Activated T-cell treated with anti-CD3 and anti-CD28 coated beads, Interleukin-2, amount 50 U/mL, for 72 hours (primary cell): Measurements from ENCODE around the gene DNAJB13. TPM values are rescaled to one million over a fixed set of nuclear protein-coding genes. Genes with fewer than 3 reads are reported as not detected.

Experiments
- ATAC-seq, 2 donors: fragments of 150-1000 bp; cut with Tn5 transposase; replicated peaks in 1 of 2; 2 replicates each; pipeline ENCODE4 v1.10.0; 2021; ENCODE audit warnings: moderate library complexity in 2 of 2, mild to moderate bottlenecking in 1 of 2
- DNase-seq, 2 donors: peaks; one replicate each; pipeline ENCODE4 v3.0.0; 2021 to 2022; ENCODE audit warnings: mixed read lengths in 1 of 2
- H3K27ac Mint-ChIP-seq: one replicate; pipeline ENCODE4 v1.8.0; 2022; ENCODE audit warnings: mild to moderate bottlenecking, moderate library complexity, mixed read lengths
- H3K27me3 Mint-ChIP-seq: one replicate; pipeline ENCODE4 v1.8.0; 2022; ENCODE audit warnings: low read depth, mixed read lengths
- H3K36me3 Mint-ChIP-seq, 2 donors: one replicate each; pipeline ENCODE4 v1.8.0; 2022; ENCODE audit warnings: mixed read lengths in 2 of 2, mild to moderate bottlenecking in 1 of 2; ENCODE audit not compliant: insufficient read depth in 2 of 2
- H3K4me1 Mint-ChIP-seq: one replicate; pipeline ENCODE4 v1.8.0; 2022; ENCODE audit warnings: low read depth, mixed read lengths
- H3K4me3 Mint-ChIP-seq, 2 donors: one replicate each; pipeline ENCODE4 v1.8.0; 2022; ENCODE audit warnings: mild to moderate bottlenecking in 2 of 2, mixed read lengths in 2 of 2, moderate library complexity in 2 of 2
- H3K9me3 Mint-ChIP-seq, 2 donors: one replicate each; pipeline ENCODE4 v1.8.0; 2022; ENCODE audit warnings: mixed read lengths in 2 of 2
- total RNA-seq, 2 donors: library from RNA; stranded (reverse); gene quantifications; one replicate each; pipeline ENCODE4 v1.2.3, GENCODE V29; 2022

DNAJB13 gene
- total RNA-seq, 2 donors from 2014 or later: 0.53 to 1.1 TPM

- DNase-seq (no peak), ATAC-seq (no peak)
- Mint-ChIP-seq H3K27me3 (no peaks in the 10 kb centered on the region), H3K4me1 (peaks cover 76% of the 10 kb centered on the region), H3K4me3 (no peak overlapping the region), H3K9me3 (no peaks in the 10 kb centered on the region), H3K36me3 (peaks cover 0 to 2% of the 10 kb centered on the region in 2 donors), H3K27ac (no peak overlapping the region)
These were observed 51.0 kb downstream of the DNAJB13 start for GRCh38 chr11:74001822-74002286.

GRCh38 chr11:74002832-74003231 is 52.0 kb downstream of the DNAJB13 start:
- no peak overlapping the region for H3K4me3 Mint-ChIP-seq
- H3K27ac Mint-ChIP-seq: no peak overlapping the region
- H3K36me3 Mint-ChIP-seq: peaks cover 0 to 2% of the 10 kb centered on the region in 2 donors
- no peaks in the 10 kb centered on the region for H3K9me3 Mint-ChIP-seq
- H3K4me1 Mint-ChIP-seq: peaks cover 73% of the 10 kb centered on the region
- no peaks in the 10 kb centered on the region for H3K27me3 Mint-ChIP-seq
- ATAC-seq: no peak
- DNase-seq: no peak

GRCh38 chr11:74004046-74004695 is 53.3 kb downstream of the DNAJB13 start:
- ATAC-seq: no peak
- H3K9me3 Mint-ChIP-seq: no peaks in the 10 kb centered on the region
- no peaks in the 10 kb centered on the region for H3K27me3 Mint-ChIP-seq
- peak overlapping the region in 1 of 2 donors; percentile 74 for H3K4me3 Mint-ChIP-seq
- no peak overlapping the region for H3K27ac Mint-ChIP-seq
- peaks cover 80% of the 10 kb centered on the region for H3K4me1 Mint-ChIP-seq
- peaks cover 0 to 2% of the 10 kb centered on the region in 2 donors for H3K36me3 Mint-ChIP-seq
- no peak for DNase-seq

- Mint-ChIP-seq H3K4me1 (peaks cover 80% of the 10 kb centered on the region), H3K9me3 (no peaks in the 10 kb centered on the region), H3K27ac (peak overlapping the region; percentile 48), H3K36me3 (peaks cover 0 to 2% of the 10 kb centered on the region in 2 donors), H3K27me3 (no peaks in the 10 kb centered on the region), H3K4me3 (peak overlapping the region; percentile 74 to 83)
- DNase-seq (peak; percentile 86 to 90), ATAC-seq (peak; percentile 99 to 100)
These were observed 54.2 kb downstream of the DNAJB13 start for GRCh38 chr11:74004759-74005615.

GRCh38 chr11:74005721-74006517 is 55.1 kb downstream of the DNAJB13 start:
- H3K9me3 Mint-ChIP-seq: no peaks in the 10 kb centered on the region
- ATAC-seq (no peak), DNase-seq (no peak)
- H3K4me1 Mint-ChIP-seq: peaks cover 80% of the 10 kb centered on the region
- H3K27me3 Mint-ChIP-seq: no peaks in the 10 kb centered on the region
- no peak overlapping the region for H3K27ac Mint-ChIP-seq
- peak overlapping the region; percentile 19 to 74 for H3K4me3 Mint-ChIP-seq
- peaks cover 0 to 2% of the 10 kb centered on the region in 2 donors for H3K36me3 Mint-ChIP-seq

GRCh38 chr11:74006743-74007304 is 56.0 kb downstream of the DNAJB13 start:
- H3K27ac Mint-ChIP-seq: no peak overlapping the region
- peaks cover 0 to 2% of the 10 kb centered on the region in 2 donors for H3K36me3 Mint-ChIP-seq
- DNase-seq: no peak
- no peak for ATAC-seq
- H3K9me3 Mint-ChIP-seq: no peaks in the 10 kb centered on the region
- no peaks in the 10 kb centered on the region for H3K27me3 Mint-ChIP-seq
- H3K4me3 Mint-ChIP-seq: no peak overlapping the region
- H3K4me1 Mint-ChIP-seq: peaks cover 84% of the 10 kb centered on the region

GRCh38 chr11:74007691-74008372 is 57.0 kb downstream of the DNAJB13 start:
- Mint-ChIP-seq H3K36me3 (peaks cover 0 to 2% of the 10 kb centered on the region in 2 donors), H3K4me1 (peaks cover 88% of the 10 kb centered on the region), H3K27ac (peak overlapping the region; percentile 24), H3K9me3 (no peaks in the 10 kb centered on the region), H3K27me3 (no peaks in the 10 kb centered on the region), H3K4me3 (no peak overlapping the region)
- DNase-seq: no peak
- no peak for ATAC-seq

- Mint-ChIP-seq H3K27ac (peak within 1 kb of the TSS; percentile 86), H3K4me1 (peaks cover 93% of the 10 kb centered on the region), H3K4me3 (peak within 1 kb of the TSS; percentile 71 to 82), H3K9me3 (no peaks in the 10 kb centered on the region), H3K27me3 (no peaks in the 10 kb centered on the region), H3K36me3 (no peaks in the 10 kb centered on the region)
- DNase-seq (no peak), ATAC-seq (no peak)
These were observed 57.8 kb downstream of the DNAJB13 start, which contains the start of gene UCP3 for GRCh38 chr11:74008373-74009229. Gene UCP3 (minus strand): TSS chr11:74009085. CDS start chr11:74007042, 2,043 bp downstream.

GRCh38 chr11:74009230-74009547 is 58.4 kb downstream of the DNAJB13 start:
- no peak overlapping the region for H3K4me3 Mint-ChIP-seq
- H3K36me3 Mint-ChIP-seq: no peaks in the 10 kb centered on the region
- peak overlapping the region; percentile 43 for H3K27ac Mint-ChIP-seq
- ATAC-seq: no peak
- H3K4me1 Mint-ChIP-seq: peaks cover 93% of the 10 kb centered on the region
- H3K27me3 Mint-ChIP-seq: no peaks in the 10 kb centered on the region
- DNase-seq: no peak
- H3K9me3 Mint-ChIP-seq: no peaks in the 10 kb centered on the region

GRCh38 chr11:74009675-74010305 is 59.0 kb downstream of the DNAJB13 start:
- H3K27me3 Mint-ChIP-seq: no peaks in the 10 kb centered on the region
- H3K9me3 Mint-ChIP-seq: no peaks in the 10 kb centered on the region
- ATAC-seq: no peak
- peaks cover 92% of the 10 kb centered on the region for H3K4me1 Mint-ChIP-seq
- no peak for DNase-seq
- no peaks in the 10 kb centered on the region for H3K36me3 Mint-ChIP-seq
- H3K27ac Mint-ChIP-seq: peak overlapping the region; percentile 86
- H3K4me3 Mint-ChIP-seq: peak overlapping the region; percentile 71 to 82
